ENCODE results near the gene CHCHD6.

The CHCHD6 gene

GRCh38 chr3:126936853-126937425 is 232.9 kb downstream of the CHCHD6 start:
- no peak for DNase-seq
- in situ Hi-C loops (cut with HindIII; ENCODE audit: low pct_ligation_motif_present, low pct_unique_long_range_greater_than_20kb, low sequenced_read_pairs): no loop called here

DNA sequence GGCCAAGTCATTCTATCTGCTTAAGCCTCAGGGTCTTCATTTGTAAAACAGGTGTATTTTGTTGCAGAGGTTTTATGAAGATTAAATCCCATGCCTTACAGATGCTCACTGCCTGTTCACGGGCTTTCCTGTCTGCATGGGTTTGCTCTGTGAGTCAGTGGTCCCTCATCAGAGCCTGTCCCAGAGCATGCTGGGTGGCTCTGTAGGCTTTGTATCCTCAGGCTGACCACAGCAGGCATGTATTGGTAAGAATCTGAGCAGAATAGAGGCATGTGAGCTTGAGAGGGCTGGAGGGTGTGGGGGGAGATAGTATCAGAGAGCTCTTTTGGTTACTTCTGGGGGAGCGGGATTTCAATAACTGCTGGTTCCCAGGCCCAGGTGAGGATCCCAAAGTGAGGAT is 233.5 kb downstream of the CHCHD6 start:
- no peak for DNase-seq
- in situ Hi-C loops (cut with HindIII; ENCODE audit: low pct_ligation_motif_present, low pct_unique_long_range_greater_than_20kb, low sequenced_read_pairs): no loop called here

- DNase-seq: no peak
- in situ Hi-C loops (cut with HindIII; ENCODE audit: low pct_ligation_motif_present, low pct_unique_long_range_greater_than_20kb, low sequenced_read_pairs): no loop called here
Measured at GRCh38 chr3:126937973-126938372, 233.9 kb downstream of the CHCHD6 start.

GRCh38 chr3:126938520-126939337 is 234.7 kb downstream of the CHCHD6 start:
- no peak for DNase-seq
- in situ Hi-C loops (cut with HindIII; ENCODE audit: low pct_ligation_motif_present, low pct_unique_long_range_greater_than_20kb, low sequenced_read_pairs): no loop called here

- DNase-seq: no peak
- in situ Hi-C loops (cut with HindIII; ENCODE audit: low pct_ligation_motif_present, low pct_unique_long_range_greater_than_20kb, low sequenced_read_pairs): no loop called here
Measured at GRCh38 chr3:126939338-126939718, 235.3 kb downstream of the CHCHD6 start.

- in situ Hi-C loops (cut with HindIII; ENCODE audit: low pct_ligation_motif_present, low pct_unique_long_range_greater_than_20kb, low sequenced_read_pairs): no loop called here
- no peak for DNase-seq
Measured at GRCh38 chr3:126939733-126940132, 235.7 kb downstream of the CHCHD6 start.

DNA sequence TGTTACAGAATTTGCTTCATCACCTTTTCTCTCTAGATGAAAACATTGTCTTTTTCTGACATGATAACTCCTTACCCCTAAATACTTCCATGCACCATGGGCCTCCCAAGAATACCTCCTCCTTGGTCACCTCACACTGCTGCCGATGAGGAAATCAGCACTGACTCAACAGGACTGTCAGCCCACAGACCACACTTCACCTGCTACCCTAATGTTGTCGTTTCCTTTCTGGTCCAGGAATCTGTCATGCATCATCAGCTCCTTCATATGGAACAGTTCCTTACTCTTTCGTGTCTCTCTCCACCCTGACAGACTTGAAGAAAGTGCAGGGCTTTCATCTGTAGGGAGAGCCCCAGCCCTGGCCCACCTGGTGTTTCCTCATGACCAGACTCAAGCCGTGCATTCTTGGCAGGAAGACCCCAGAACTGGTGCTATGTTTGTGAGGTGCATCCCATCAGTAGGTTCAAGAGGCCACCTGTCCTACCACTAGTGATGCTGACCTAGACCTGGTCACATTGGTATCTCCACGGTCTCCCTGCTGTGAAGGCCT is 237.8 kb downstream of the CHCHD6 start:
- in situ Hi-C loops (cut with HindIII; ENCODE audit: low pct_ligation_motif_present, low pct_unique_long_range_greater_than_20kb, low sequenced_read_pairs): no loop called here
- DNase-seq: peak; percentile 13

- no peak for DNase-seq
- in situ Hi-C loops (cut with HindIII; ENCODE audit: low pct_ligation_motif_present, low pct_unique_long_range_greater_than_20kb, low sequenced_read_pairs): no loop called here
Measured at GRCh38 chr3:126944089-126944965, 240.3 kb downstream of the CHCHD6 start.

GRCh38 chr3:126945171-126945721 is 241.2 kb downstream of the CHCHD6 start:
- in situ Hi-C loops (cut with HindIII; ENCODE audit: low pct_ligation_motif_present, low pct_unique_long_range_greater_than_20kb, low sequenced_read_pairs): no loop called here
- no peak for DNase-seq

GRCh38 chr3:126945891-126946290 is 241.9 kb downstream of the CHCHD6 start:
- in situ Hi-C loops (cut with HindIII; ENCODE audit: low pct_ligation_motif_present, low pct_unique_long_range_greater_than_20kb, low sequenced_read_pairs): no loop called here
- DNase-seq: no peak

- in situ Hi-C loops (cut with HindIII; ENCODE audit: low pct_ligation_motif_present, low pct_unique_long_range_greater_than_20kb, low sequenced_read_pairs): no loop called here
- no peak for DNase-seq
Measured at GRCh38 chr3:126946405-126946804, 242.4 kb downstream of the CHCHD6 start.

DNA sequence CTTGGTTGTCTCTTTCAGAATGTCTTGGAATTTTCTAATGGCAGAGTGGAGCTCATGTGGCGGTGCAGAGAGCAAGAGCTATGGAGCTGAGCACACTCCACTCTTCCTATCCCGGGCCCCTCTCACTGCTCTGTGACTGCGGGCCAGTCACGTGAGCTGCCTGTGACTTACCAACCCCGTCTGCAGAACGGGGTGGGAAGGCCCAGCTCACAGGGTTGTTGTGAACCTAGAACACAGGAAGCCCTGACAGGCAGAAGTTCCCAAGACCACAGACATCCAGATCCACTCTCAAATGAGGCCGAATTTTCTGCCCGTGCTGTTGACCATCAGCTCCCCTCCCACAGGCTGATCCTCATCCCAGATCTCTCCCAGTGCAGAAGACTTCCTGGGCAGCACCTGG is 243.4 kb downstream of the CHCHD6 start:
- DNase-seq: no peak
- in situ Hi-C loops (cut with HindIII; ENCODE audit: low pct_ligation_motif_present, low pct_unique_long_range_greater_than_20kb, low sequenced_read_pairs): no loop called here

DNA sequence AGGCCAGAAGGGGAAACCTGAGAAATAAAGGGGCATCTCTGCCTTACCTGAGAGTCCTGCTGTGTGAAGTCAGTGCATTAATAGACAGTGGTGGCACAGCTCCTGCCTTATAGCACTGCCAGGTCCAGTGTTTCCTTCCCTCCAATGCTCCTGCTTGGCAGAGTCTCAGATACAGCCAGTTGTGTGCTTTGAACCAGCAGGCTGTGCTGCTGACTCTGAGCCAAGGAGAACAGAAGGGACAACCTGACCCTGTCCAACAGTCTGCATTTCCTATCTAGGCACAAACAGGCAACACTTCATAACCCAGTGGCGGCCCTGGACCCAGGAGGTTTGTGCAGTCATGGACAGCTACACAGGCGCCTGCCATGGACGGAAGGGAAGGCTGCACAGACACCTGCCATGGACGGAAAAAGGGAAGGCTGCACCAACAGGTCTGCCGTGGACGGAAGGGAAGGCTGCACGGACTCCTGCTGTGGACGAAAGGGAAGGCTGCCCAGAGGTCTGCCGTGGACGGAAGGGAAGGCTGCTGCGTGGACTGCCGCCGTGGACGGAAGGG is 245.0 kb downstream of the CHCHD6 start:
- no peak for DNase-seq
- in situ Hi-C loops (cut with HindIII; ENCODE audit: low pct_ligation_motif_present, low pct_unique_long_range_greater_than_20kb, low sequenced_read_pairs): no loop called here

DNA sequence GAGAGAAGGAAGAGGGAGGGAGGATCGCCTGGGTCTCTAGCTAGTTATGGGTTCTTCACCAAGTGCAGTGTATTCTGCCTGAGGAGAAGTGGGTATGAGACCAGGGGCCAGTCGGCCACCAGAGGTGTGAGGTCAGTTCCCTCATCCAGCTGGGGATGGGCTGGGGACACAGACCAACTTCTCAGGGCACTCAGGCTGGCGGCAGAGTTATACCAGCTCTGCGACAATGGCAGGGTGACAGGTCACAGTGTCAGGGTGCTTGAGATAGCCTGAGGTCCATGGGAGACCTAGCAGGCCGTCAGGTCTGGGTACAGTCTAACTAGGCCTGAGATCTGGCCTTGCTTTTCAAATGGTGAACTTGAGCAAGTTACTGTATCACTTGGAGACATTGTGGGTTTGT is 247.5 kb downstream of the CHCHD6 start:
- DNase-seq: no peak
- in situ Hi-C loops (cut with HindIII; ENCODE audit: low pct_ligation_motif_present, low pct_unique_long_range_greater_than_20kb, low sequenced_read_pairs): no loop called here

DNA sequence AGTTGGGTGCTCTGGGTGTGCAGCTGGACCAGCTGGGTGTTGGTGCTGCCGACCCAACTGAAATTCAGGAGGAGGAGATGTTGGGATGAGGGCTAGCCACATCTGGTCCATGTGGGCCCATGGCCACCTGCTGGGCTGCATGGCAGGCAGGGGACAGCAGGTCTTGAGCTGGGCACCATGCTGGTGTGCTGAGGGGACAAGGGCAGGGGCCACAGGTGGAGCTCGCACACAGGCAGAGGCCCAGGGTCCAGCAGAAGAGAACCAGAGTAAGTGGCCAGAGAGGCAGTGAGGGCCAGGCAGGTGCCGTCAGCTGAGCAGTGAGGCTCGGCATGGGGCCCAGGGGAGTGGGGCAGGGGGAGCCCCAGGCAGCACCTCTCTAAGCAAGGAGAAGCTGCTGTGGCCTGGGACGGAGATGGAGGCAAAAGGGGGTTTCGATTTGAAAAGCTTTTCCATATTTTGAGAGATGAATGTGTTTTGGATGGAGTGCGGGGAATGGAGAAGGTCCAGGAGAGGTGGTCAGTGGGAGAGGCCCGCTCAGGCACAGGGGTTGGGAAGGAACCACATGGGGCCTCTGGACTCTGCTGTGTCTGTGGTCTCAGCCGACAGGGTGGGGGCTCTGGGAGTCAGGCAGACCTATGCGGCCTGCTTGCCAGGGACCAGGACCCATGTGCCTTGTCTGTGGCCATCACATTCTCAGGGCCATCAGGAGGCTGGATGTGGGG is 248.4 kb downstream of the CHCHD6 start:
- DNase-seq: no peak
- in situ Hi-C loops (cut with HindIII; ENCODE audit: low pct_ligation_motif_present, low pct_unique_long_range_greater_than_20kb, low sequenced_read_pairs): no loop called here

- no peak for DNase-seq
- in situ Hi-C loops (cut with HindIII; ENCODE audit: low pct_ligation_motif_present, low pct_unique_long_range_greater_than_20kb, low sequenced_read_pairs): no loop called here
Measured at GRCh38 chr3:126952983-126953660, 249.1 kb downstream of the CHCHD6 start.

DNA sequence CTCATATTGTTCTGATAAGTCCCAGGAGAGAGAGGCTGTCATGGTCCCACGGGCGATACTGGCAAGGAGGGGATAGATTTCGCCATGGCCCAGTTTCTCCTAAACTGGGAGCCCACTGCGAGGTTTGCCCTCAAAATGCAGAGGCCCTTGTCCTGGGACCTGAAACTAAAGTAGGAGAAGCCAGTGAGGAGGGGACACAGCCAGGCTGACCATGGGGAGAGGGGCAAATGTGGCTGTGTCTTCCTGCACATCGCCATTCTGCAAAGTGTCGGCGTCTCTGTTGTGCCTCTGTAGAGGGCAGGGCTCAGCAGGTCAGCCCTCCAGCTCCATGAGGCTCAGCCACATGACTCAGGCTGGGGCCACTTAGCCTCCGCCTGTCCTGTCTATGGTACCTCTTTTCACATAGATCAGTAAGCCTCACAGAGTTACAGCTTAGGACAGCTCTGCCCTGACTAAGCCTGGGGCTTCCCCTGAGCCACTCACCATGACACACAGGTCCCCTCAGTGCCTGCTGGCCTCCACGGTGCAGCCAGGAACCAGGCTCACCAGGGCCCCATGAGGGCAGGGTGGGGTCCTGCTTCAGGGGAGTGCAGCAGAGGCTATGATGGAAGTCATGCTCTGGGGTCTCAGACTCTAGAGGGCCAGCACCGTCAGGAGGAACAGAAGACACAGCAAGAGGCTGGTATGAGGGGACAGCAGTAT is 250.3 kb downstream of the CHCHD6 start:
- in situ Hi-C loops (cut with HindIII; ENCODE audit: low pct_ligation_motif_present, low pct_unique_long_range_greater_than_20kb, low sequenced_read_pairs): no loop called here
- no peak for DNase-seq
